ENCODE data around the gene EGFR.

GRCh38 chr7:55239406-55239805 lies 220.6 kb downstream of the EGFR start:
- TF ChIP-seq CTCF (IDR thresholded peaks at IDR 0.05), result no peak
- no peak for TF ChIP-seq POLR2A (IDR thresholded peaks at IDR 0.05)
- TF ChIP-seq EP300 (IDR thresholded peaks at IDR 0.05), result no peak
